GM18517 (cell line): ENCODE results near the gene MBP.

Experiments used
- ATAC-seq: cut with Tn5 transposase; IDR thresholded peaks from one replicate; pipeline ENCODE4 v1.9.1; 2021; ENCODE audit warnings: mild to moderate bottlenecking, moderate library complexity; ENCODE audit not compliant: unreplicated experiment

The MBP gene

GRCh38 chr18:77009675-77010074 lies 122.9 kb downstream of the MBP start:
- ATAC-seq: no peak

GRCh38 chr18:77008576-77009315 lies 123.8 kb downstream of the MBP start:
- ATAC-seq: no peak

DNA sequence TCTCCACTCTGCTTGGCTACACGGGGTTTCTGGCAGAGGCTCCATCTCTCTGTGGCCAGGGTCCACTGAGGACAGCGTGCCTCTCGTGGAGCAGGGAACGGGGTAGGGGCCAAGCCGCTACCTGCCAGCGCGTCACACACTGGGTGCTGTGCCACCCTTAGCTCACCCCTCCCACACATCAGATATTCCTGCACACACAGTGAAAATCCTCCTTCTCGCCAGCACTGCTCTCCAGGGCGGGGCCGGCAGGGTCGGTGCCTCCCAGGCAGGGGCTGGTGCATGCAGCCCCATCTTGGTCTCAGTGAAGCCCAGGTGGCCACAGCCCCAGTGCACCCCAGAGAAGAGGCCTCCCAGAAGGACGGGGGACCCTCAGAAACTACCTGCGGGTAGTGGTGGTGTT lies 124.6 kb downstream of the MBP start:
- ATAC-seq: no peak

DNA sequence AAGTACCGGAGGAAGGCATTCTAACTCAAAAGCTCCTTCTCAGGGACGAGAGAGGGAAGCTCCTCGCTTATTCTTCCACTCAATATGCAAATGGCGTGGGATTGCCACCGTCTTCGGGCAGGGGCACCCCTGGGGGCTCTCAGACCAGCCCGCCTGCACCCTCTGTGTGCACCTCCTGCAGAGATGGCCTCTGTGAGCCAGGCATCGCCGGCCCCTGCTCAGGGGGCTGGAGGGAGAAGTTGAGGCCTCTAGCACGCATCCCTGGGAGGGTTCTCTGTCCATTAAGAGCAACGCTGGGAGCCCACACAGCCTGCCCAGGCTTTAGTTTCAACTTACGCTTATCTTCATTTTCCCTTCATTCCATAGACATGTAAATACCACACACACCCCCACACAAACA lies 125.3 kb downstream of the MBP start:
- no peak for ATAC-seq

GRCh38 chr18:77006305-77007175 lies 126.0 kb downstream of the MBP start:
- ATAC-seq: no peak

- ATAC-seq: no peak
These were observed 126.9 kb downstream of the MBP start for GRCh38 chr18:77005651-77006195.

DNA sequence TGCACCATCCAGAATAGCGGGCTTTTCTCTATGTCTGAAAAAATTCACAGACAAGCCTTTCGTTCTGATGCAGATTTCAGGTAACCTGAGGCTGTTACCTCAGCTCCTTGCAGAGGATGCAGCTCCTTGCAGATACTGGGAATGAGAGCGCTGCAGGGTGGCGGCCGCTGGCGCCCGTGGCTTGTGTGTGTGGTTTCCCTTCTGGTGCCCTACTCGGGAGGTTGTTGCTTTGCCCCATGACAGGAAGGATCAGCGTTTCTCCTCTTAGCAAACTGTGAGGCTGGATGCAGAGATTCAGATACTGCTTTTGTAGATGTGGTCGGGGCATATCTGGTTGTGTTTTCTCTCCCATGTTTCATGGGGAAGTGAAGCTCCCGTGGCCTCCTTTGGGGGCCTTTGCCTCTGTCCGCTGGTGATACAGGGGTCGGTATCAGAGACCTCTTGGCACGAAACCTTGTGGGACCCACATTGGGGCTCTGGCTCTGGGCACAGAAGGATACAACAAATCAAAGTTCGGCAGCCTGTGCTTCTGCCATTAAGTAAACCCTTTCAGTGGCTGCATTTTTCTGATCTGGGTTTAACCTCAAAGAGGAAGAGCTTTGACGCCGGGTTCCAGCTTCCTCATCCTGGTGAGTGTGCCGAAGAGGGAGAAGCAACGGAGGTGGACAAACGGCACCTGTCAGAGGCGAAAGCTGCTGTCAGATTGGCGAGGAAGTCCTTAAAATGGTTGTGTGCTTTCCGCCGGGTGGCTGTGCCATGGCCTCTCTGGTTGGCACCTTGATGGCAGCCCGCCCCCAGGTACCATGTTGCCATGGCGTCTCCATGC lies 127.8 kb downstream of the MBP start:
- ATAC-seq: no peak

GRCh38 chr18:77003316-77003715 lies 129.3 kb downstream of the MBP start:
- no peak for ATAC-seq

DNA sequence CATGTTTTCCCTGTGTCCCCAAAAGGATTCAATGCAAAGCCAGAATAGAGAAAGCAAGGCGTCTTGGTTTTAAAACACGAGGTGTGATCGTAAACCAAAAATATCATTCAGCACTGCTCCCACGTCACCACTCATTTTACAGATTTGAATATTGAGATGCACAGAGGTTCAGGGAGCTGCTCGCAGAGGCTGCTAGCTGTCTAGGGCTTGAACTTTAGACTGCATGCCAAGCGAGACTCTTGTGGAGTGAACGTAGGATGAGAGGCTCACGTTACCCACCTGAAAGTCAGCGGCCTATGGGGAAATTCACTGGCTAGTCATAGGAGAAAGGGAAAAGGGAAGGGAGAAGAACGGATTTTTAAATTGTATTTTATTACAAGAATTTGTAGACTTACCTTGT lies 130.1 kb downstream of the MBP start:
- ATAC-seq: no peak

DNA sequence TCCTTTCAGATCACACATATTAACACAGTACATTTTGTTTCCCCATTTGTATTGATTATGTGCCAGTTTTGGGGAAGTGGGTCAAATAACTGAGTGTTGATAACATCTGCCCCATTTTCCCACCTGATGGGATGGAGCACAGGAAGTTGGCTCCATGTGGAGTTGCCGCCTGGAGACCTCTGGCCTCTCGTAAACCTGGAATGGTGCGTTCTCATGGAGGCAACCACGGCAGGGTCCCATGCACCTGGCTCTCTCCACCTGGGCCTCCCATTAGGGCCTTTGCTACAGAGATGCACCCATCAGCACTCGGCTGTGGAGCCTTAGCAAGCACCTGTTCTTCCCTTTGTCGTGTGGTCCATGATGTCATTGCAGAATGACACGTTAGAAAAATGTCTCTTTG lies 130.6 kb downstream of the MBP start:
- ATAC-seq: no peak

DNA sequence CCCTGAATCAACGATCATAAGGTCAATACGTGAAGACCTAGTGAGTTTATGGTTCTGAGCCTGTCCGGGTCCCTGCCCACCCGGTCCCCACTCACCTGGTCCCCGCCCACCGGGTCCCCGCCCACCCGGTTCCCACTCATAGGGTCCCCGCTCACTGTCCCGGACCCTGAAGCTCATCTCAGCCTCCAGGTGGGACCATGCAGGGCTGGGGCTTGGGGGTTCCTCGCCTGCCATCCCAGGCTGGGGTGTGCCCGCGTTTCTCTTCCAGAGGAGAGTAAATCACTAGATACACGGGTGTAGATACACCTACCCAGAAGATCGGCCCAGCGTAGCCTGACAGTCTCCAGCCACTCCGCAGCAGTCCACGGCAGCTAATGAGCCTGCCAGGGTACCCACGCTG lies 131.5 kb downstream of the MBP start:
- ATAC-seq: no peak

GRCh38 chr18:77000527-77000926 lies 132.1 kb downstream of the MBP start:
- no peak for ATAC-seq

DNA sequence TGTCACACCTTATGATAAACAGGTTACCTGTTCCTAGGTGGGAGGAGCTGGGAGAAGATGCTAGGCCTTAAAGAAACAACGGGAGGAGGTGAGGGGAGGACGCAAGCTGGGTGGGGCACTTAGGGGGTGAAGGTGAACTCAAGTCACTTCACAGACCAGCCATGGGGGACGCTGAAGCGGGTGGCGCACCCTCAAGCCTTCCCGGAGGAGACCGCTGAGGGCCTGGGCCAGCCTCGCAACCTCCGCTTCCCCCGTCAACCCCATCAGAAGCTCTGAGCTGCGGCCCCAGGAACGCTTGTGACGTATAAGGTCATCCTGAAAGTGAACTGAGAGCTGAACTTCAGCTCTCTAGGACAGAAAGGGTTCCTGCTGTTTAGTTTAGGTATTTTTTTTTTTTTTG lies 133.5 kb downstream of the MBP start:
- ATAC-seq: no peak

GRCh38 chr18:76997951-76998808 lies 134.4 kb downstream of the MBP start:
- no peak for ATAC-seq

DNA sequence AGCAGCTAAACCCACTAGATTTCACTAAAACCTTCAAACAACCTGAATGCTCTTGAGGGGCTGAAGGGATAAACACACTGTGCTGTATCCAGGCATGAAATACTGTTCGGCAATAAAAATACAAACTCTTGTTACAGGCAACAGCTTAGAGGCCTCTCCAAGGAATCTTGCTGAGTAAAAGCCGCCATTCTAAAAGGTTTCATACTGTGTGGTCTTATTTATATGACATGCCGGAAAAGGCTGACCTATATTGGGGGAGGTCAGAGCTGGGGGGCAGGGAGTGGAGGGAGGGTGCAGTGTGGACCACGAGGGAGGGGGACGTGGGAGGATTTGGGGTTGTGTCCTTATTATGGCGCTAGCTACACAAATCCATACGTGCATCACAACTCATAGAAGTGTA lies 136.2 kb downstream of the MBP start:
- no peak for ATAC-seq

- no peak for ATAC-seq
These were observed 136.7 kb downstream of the MBP start for GRCh38 chr18:76995896-76996295.

- ATAC-seq: no peak
These were observed 138.4 kb downstream of the MBP start for GRCh38 chr18:76994086-76994654.

DNA sequence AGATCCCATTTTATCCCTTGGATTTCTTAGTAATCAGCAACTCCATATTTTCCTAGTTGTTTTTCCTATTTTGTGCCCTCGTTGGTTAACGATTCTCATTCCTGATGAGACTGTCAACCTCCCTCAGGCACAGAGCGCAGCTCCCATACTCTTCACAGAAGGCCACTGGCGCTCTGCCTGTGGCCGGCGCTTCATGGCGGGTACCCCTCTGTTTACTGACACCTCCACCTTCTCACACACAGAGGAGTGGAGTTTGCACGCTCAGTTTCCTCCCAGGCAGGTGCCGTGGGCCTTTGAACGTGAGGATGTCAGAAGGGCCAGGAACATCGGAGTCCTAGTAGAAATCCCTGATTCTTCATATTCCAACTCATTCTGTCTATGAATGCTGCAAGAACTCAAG lies 139.0 kb downstream of the MBP start:
- no peak for ATAC-seq

DNA sequence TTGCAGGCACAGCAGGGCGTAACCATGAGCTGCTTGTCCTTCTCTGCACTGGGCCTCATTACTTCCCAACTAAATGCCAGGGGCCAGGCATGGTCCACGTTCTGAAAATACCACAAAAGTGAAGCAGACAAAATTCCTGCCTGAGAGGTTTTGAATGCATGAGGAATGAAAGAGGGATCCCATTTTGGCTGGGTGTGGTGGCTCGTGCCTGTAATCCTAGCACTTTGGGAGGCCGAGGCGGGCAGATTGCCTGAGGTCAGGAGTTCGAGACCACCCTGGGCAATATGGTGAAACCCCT lies 139.5 kb downstream of the MBP start:
- ATAC-seq: no peak
